Measurements from ENCODE around the gene FAM240A.
A peak's percentile ranks its signal among the peaks of the same experiment; 100 is the strongest.
"Not testable (repeated sequence)": the region's sequence is repeated elsewhere in the genome, so short reads cannot be mapped to it uniquely, and the experiment has no call there.

FAM240A gene

DNA sequence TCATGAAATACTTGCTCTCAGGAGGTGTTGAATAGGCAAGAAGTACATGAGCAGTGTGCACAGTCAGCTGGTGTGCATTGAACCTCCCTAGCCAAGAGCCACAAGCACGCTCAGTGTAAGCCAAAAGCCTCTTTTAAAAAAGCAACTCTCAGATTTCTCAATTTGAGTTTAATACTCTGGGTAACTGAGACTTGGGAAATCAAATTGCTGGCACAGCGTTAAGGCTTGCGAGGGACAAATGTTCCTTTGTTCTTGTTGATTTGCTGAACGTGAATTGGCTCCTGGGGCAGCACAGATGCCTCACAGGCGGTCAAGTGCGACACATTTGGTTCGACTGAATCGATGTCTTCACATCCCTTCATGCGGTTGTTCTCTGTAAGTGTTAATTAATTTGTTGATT is at the start of gene FAM240A:
FAM240A (plus strand) TSS at position 202 of the 400 bp plus-strand sequence; CDS start at position 361, 159 bp downstream.
- DNase-seq: no peak

DNA sequence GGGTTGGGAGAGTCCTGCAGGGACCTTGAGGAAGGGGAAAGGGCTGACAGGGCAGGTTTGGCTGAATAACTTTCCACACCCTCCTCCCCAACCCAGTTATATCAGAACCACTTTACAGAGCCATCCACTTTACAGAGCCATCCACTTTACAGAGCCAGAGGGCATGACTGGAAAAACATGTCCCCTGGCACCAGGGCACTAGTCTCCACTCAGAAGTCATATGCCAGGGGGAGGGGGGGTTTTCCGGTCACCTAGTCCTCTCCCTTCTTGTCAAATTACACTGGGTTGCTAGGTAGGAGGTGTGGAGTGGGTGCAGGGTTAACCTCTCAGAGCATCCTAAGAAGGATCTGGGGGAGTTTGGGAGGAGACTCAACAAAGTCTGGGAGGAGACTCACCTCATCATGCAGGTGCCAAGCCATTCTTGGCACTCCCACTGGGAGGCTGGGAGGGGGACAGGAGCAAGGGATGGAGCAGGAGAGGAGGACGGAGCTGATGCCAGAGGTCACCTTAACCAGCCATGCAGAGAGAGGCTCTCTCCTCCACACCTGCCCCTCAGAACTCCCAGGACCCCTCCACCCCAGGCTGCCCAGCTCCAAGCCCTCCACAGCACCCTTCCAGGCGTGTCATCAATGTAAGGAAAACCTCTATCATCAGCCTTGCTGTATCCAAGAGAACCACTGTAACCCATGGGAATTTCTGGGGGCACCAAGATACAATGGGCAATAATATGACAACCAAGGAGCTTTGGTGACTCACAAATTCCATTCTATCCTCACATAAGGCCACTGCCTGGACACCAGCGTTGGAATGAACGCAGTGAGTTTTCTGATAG is 47.9 kb upstream of the FAM240A start:
- DNase-seq: no peak

GRCh38 chr3:46565077-46565476 is 47.2 kb upstream of the FAM240A start:
- no peak for DNase-seq

DNA sequence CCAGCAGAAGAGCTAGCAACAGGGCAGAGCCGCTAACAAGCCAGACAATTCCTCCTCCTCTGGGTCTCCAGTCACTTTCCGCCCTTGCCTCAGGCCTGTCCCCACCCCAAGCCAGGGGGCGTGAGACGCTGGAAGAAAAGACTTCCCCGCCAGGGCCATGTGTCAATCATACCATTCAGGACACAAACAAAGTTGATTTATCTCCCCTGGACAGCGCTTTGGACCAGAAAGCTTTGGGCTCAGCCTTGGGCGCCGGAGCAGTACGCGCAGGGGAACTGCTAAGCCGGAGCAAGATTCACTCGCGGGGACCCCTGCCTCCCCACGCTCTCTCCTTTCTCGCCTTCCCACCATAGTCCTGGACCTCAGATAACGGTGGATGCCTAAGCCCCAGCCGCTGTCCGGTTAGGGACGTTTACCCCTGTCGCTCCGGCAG is 46.7 kb upstream of the FAM240A start:
- no peak for DNase-seq

DNA sequence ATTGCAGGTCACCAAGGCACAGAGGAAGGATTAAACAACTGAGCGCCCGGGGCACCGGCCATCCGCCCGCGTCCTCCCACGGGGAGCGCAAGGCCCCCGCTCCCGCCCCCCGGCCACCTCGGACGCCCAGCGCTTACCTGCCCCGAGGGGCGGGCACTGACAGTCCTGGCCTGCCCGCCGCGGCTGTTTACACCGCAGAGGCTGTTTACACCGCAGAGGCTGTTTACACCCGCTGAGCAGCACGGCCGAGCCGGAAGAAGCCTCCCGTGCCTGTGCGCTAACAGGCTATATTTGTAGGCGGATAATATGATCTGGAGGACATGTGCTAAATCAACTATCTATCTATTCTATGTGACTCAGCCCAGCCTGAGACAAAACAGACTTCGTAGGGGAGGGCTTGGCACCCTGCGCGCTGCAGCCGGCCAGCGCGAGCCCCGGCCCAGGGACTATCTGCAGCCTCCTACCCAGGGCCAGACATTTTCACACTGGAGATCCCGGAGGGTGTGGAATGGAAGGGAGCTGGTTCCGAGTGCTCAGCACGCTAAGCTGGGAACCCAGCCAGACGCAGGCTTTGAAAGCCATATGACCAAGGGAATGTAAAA is 46.2 kb upstream of the FAM240A start, which contains the start of gene LRRC2:
LRRC2 (minus strand) TSS at position 263 of the 602 bp plus-strand sequence. CDS start 14,711 bp downstream, outside the sequence.
- no peak for DNase-seq

- DNase-seq: no peak
These were observed 40.6 kb upstream of the FAM240A start for GRCh38 chr3:46571684-46572083.

GRCh38 chr3:46573701-46574100 is 38.6 kb upstream of the FAM240A start:
- no peak for DNase-seq

DNA sequence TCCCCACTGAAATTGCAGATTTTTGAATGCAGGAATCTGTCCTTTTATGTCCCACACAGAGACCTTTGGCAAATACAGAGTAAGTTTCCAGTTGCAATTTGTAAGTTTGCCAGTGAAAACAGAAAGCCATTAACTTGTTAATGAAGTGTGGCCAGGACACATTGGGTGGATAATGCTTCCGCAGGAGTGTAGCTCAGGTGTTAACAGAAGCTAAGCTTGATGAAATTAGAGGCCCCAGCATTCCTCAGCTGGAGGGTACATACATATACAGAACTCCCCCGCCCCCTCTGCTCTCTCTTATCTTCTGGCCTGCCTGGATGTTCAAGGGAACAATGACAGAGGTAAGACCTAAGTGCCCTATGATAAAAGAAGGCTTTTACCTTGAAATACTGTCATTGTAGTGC is 38.1 kb upstream of the FAM240A start:
- no peak for DNase-seq

- DNase-seq: peak; percentile 16 to 23
These were observed 37.3 kb upstream of the FAM240A start for GRCh38 chr3:46574881-46575576.

DNA sequence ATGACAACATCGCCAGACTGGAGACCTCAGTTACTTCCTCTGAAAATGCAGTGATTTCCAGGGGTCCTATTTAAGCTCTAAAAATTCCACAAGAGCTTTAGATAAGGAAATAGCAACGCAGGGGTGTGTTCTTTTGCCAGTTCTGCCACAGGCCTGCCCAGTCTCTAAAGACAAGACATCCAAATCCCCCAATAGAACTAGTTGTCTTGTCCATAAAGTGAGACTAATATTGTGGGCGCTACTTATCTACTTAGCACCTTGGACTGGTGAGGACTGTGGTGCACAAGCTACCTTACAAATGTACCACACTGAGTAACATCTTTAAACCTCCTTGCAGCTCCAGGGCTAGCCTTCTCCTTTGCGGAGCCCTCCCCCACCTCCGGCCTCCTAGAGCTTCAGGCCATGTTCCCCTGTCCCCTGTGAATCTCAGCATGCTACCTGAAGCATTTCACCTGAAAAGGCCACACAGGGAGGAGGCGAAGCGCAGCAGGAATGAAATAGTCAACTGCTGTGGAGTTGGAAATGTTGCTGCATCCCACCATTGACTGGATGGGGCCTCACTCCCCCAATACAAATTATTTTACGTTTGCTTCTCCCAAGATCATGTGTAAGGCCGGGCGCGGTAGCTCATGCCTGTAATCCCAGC is 36.6 kb upstream of the FAM240A start:
- DNase-seq: no peak

- DNase-seq: no peak
These were observed 35.9 kb upstream of the FAM240A start for GRCh38 chr3:46576386-46576785.

GRCh38 chr3:46576879-46577278 is 35.4 kb upstream of the FAM240A start:
- DNase-seq: no peak

DNA sequence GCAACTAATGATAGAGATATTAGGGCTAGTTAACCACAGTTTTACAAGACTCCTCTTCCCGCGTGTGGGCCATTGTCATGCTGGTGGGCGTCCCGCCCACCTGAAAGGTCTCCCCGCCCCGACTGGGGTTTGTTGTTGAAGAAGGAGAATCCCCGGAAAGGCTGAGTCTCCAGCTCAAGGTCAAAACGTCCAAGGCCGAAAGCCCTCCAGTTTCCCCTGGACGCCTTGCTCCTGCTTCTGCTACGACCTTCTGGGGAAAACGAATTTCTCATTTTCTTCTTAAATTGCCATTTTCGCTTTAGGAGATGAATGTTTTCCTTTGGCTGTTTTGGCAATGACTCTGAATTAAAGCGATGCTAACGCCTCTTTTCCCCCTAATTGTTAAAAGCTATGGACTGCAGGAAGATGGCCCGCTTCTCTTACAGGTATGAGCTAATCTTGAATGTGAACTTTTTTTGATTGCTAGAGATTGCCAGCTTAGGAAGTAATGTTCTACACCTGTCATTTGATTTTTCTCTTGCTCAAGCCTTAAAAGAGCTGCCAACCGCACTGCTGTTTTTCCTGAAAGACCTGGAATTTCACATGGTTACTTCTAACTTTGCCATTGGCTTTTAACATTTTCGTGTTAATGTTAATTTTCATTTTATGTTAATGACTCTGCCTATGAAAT is 34.6 kb upstream of the FAM240A start:
- DNase-seq: not testable (repeated sequence)

- DNase-seq: peak in 1 of 2 donors; percentile 5
These were observed 33.2 kb upstream of the FAM240A start for GRCh38 chr3:46578973-46579755.

GRCh38 chr3:46579756-46580286 is 32.5 kb upstream of the FAM240A start:
- no peak for DNase-seq

GRCh38 chr3:46580675-46581074 is 31.6 kb upstream of the FAM240A start:
- no peak for DNase-seq

- no peak for DNase-seq
These were observed 27.5 kb upstream of the FAM240A start for GRCh38 chr3:46584598-46585467.

DNA sequence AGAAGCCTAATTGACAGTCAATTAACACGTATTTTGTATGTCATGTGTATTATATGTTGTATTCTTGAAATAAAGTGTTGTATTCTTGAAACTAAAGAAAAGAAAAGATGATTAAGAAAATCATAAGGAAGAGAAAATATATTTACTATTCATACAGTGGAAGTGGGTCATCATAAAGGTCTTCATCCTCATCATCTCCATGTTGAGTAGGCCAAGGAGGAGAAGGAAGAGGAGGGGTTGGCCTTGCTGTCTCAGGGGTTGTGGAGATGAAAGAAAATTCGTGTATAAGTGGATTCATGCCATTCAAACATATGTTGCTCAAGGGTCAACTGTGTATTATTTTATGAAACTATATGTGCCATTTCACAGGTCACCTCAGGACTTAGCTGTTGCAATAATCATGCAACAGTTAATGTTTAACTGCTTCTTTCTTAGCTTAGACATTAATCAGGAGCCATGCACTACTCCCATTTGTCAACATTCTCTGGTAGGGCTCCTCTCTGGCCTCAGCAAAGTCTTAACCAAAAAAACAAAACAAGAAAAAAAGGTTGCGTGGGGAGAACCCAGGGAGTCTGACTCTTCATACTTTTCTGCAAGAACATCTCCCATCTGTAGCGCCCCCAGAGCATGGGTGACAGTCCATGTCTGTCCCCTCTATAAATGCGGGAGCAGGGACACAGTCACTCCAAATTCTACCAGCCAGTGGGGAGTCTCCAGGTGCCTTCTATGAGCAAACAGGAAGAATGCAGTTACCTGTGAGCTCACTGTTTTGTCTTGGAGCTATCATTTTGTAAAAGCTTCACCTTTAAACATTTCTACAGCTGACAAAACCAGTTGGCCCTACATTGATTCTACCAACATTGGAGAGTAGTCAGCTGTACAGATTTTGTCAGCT is 26.3 kb upstream of the FAM240A start:
- DNase-seq: no peak

DNA sequence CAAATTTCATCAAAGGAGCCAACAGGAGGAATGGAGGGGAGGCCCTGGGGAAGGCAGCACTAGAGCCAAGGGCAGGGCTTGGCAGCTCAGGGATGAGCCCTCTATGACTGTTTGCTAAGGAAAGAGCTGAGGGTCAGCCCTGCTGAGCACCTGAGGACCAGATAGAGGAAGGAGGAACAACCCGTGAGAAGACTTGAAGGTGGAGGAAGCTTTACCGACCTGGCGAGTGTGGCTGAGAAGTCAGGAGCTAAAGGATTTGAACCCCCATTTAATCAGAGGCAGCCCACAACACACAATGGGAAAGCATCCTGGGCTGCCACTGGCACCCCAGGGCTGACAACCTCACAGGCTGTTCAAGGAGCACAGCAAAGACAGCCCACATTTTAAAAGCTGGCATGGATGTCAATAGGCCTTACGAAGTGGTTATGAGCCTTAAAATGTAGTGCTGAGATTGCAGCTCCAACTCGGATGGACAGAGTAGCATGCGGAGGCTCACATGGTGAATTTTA is 25.5 kb upstream of the FAM240A start:
- DNase-seq: no peak
